HG03565 (cell line): ENCODE measurements around the gene AGBL1.

Experiments
- ATAC-seq: cut with Tn5 transposase; IDR thresholded peaks from one replicate; pipeline ENCODE4 v1.9.1; 2021; ENCODE audit warnings: mild to moderate bottlenecking, moderate library complexity; ENCODE audit not compliant: unreplicated experiment

AGBL1 gene

GRCh38 chr15:86772369-86773059 lies 692.8 kb downstream of the AGBL1 start:
- no peak for ATAC-seq

GRCh38 chr15:86773736-86774135 lies 694.1 kb downstream of the AGBL1 start:
- no peak for ATAC-seq

GRCh38 chr15:86776145-86776544 lies 696.5 kb downstream of the AGBL1 start:
- ATAC-seq = no peak

GRCh38 chr15:86796521-86796920 lies 716.9 kb downstream of the AGBL1 start:
- ATAC-seq = no peak

- no peak for ATAC-seq
These were observed 717.5 kb downstream of the AGBL1 start for GRCh38 chr15:86797135-86797534.

- ATAC-seq = no peak
These were observed 719.6 kb downstream of the AGBL1 start for GRCh38 chr15:86799226-86799625.

- no peak for ATAC-seq
These were observed 722.6 kb downstream of the AGBL1 start for GRCh38 chr15:86802244-86802643.

GRCh38 chr15:86804406-86804805 lies 724.7 kb downstream of the AGBL1 start:
- ATAC-seq = no peak

GRCh38 chr15:86810329-86810728 lies 730.7 kb downstream of the AGBL1 start:
- no peak for ATAC-seq

GRCh38 chr15:86813892-86814291 lies 734.2 kb downstream of the AGBL1 start:
- no peak for ATAC-seq

- ATAC-seq = no peak
These were observed 749.6 kb downstream of the AGBL1 start for GRCh38 chr15:86829245-86829644.

- no peak for ATAC-seq
These were observed 750.6 kb downstream of the AGBL1 start for GRCh38 chr15:86830304-86830703.

- no peak for ATAC-seq
These were observed 753.9 kb downstream of the AGBL1 start for GRCh38 chr15:86833595-86833994.

GRCh38 chr15:86834115-86834863 lies 754.6 kb downstream of the AGBL1 start:
- no peak for ATAC-seq

- ATAC-seq = no peak
These were observed 757.8 kb downstream of the AGBL1 start for GRCh38 chr15:86837294-86838061.

GRCh38 chr15:86839502-86839901 lies 759.8 kb downstream of the AGBL1 start:
- no peak for ATAC-seq

GRCh38 chr15:86840996-86841395 lies 761.3 kb downstream of the AGBL1 start:
- ATAC-seq = no peak

- ATAC-seq = no peak
These were observed 762.5 kb downstream of the AGBL1 start for GRCh38 chr15:86842199-86842598.

GRCh38 chr15:86846036-86846435 lies 766.4 kb downstream of the AGBL1 start:
- ATAC-seq = no peak

GRCh38 chr15:86849136-86849535 lies 769.5 kb downstream of the AGBL1 start:
- ATAC-seq = no peak

GRCh38 chr15:86849558-86850285 lies 770.1 kb downstream of the AGBL1 start:
- no peak for ATAC-seq
